B cell (primary cell): Measurements from ENCODE around the gene MYH1. TPM values are rescaled to one million over a fixed set of nuclear protein-coding genes. Genes with fewer than 3 reads are reported as not detected.

Source experiments
- ATAC-seq: fragments of 200-7000 bp; cut with Tn5 transposase; one replicate; pipeline ENCODE4 v1.10.0; 2021; ENCODE audit warnings: low read depth, mild to moderate bottlenecking, moderate number of reproducible peaks, moderate library complexity
- CTCF ChIA-PET: fragments of 350-600 bp; sonication (Branson Sonifier 250); formaldehyde crosslinking; loops from one replicate; lab custom pipeline; 2021; ENCODE audit warnings: antibody characterized with exemption, inconsistent platforms; lab: Charles Lee
- POLR2A ChIA-PET: fragments of 350-600 bp; sonication (Branson Sonifier 250); formaldehyde crosslinking; loops from one replicate; lab custom pipeline; 2021; ENCODE audit warnings: antibody characterized with exemption; lab: Charles Lee
- DNase-seq: peaks from one replicate; pipeline ENCODE4 v3.0.0; 2013
- H2AFZ ChIP-seq: 2 replicates; pipeline ENCODE4 v1.6.1; 2012; ENCODE audit warnings: mild to moderate bottlenecking, low read depth, low read length; ENCODE audit not compliant: insufficient read depth, poor library complexity, severe bottlenecking
- H3K27ac ChIP-seq, 2 donors: 1 replicate in 1 of 2; 2 replicates in 1 of 2; pipeline ENCODE4 v1.5.1; 2012 to 2013; ENCODE audit warnings: low read length in 2 of 2, mild to moderate bottlenecking in 2 of 2, moderate library complexity in 1 of 2
- H3K27me3 ChIP-seq, 4 experiments: fragments of 200-600 bp in 1 of 4; sonication (generic) in 1 of 4; replicated peaks in 1 of 4; 1 replicate in 2 of 4; 2 replicates in 2 of 4; pipeline versions ENCODE4 v1.6.1 to v1.7.0; 2013 to 2016; ENCODE audit warnings: low read length in 3 of 4, mild to moderate bottlenecking in 2 of 4, mixed read lengths in 1 of 4, moderate library complexity in 1 of 4; ENCODE audit not compliant: insufficient read depth in 4 of 4, control insufficient read depth in 3 of 4; ENCODE audit errors: control extremely low read depth in 1 of 4
- H3K36me3 ChIP-seq, 2 experiments: replicated peaks in 1 of 2; 1 replicate in 1 of 2; 2 replicates in 1 of 2; pipeline versions ENCODE4 v1.6.1 to v1.7.1; 2013; ENCODE audit warnings: low read length in 1 of 2; ENCODE audit not compliant: insufficient read depth in 2 of 2, control insufficient read depth in 1 of 2; ENCODE audit errors: control extremely low read depth in 1 of 2, extremely low read depth in 1 of 2
- H3K4me1 ChIP-seq, 2 donors: fragments of 200-600 bp in 1 of 2; sonication (generic) in 1 of 2; 1 replicate in 1 of 2; 2 replicates in 1 of 2; pipeline versions ENCODE4 v1.5.1 to v1.6.1; 2013 to 2017; ENCODE audit warnings: low read length in 2 of 2; ENCODE audit not compliant: control insufficient read depth in 2 of 2, insufficient read depth in 2 of 2
- H3K4me2 ChIP-seq: replicated peaks from 2 replicates; pipeline ENCODE3; 2012; ENCODE audit warnings: mild to moderate bottlenecking, low read depth, low read length; ENCODE audit not compliant: poor library complexity, severe bottlenecking
- H3K4me3 ChIP-seq, 5 experiments: fragments of 200-600 bp in 1 of 5; sonication (generic) in 1 of 5; 1 replicate in 3 of 5; 2 replicates in 2 of 5; pipeline versions ENCODE4 v1.5.1 to v1.7.0; 2011 to 2016; ENCODE audit warnings: low read length in 4 of 5, mild to moderate bottlenecking in 4 of 5, low read depth in 2 of 5, control low read depth in 1 of 5, moderate library complexity in 1 of 5; ENCODE audit not compliant: insufficient read depth in 1 of 5; ENCODE audit errors: control extremely low read depth in 1 of 5, extremely low read depth in 1 of 5
- H3K79me2 ChIP-seq: fragments of 200-600 bp; sonication (generic); one replicate; pipeline ENCODE4 v1.6.0; 2016; ENCODE audit warnings: low read length; ENCODE audit not compliant: control insufficient read depth, insufficient read depth
- H3K9ac ChIP-seq: fragments of 200-600 bp; sonication (generic); 2 replicates; pipeline ENCODE4 v1.6.1; 2017; ENCODE audit warnings: mild to moderate bottlenecking, low read length, moderate library complexity
- H3K9me3 ChIP-seq, 3 donors: one replicate each; pipeline versions ENCODE4 v1.6.1 to v1.7.1; 2013; ENCODE audit warnings: low read length in 2 of 3; ENCODE audit not compliant: control insufficient read depth in 2 of 3, insufficient read depth in 1 of 3; ENCODE audit errors: control extremely low read depth in 1 of 3
- H4K20me1 ChIP-seq: 2 replicates; pipeline ENCODE4 v1.6.0; 2012; ENCODE audit warnings: mild to moderate bottlenecking, low read length; ENCODE audit not compliant: insufficient read depth, control insufficient read depth, poor library complexity, severe bottlenecking
- H3K27ac Mint-ChIP-seq: one replicate; pipeline ENCODE4 v1.8.0; 2021; ENCODE audit warnings: mixed read lengths
- H3K27me3 Mint-ChIP-seq: one replicate; pipeline ENCODE4 v1.8.0; 2021; ENCODE audit warnings: mixed read lengths
- H3K4me1 Mint-ChIP-seq: one replicate; pipeline ENCODE4 v1.8.0; 2021; ENCODE audit warnings: mixed read lengths
- H3K4me3 Mint-ChIP-seq: one replicate; pipeline ENCODE4 v1.8.0; 2021; ENCODE audit warnings: mixed read lengths
- H3K9me3 Mint-ChIP-seq: one replicate; pipeline ENCODE4 v1.8.0; 2022; ENCODE audit warnings: mixed read lengths; ENCODE audit not compliant: insufficient read depth
- EZH2 ChIP-seq: IDR thresholded peaks from 2 replicates; pipeline ENCODE4 v1.6.1; 2012; ENCODE audit warnings: borderline replicate concordance, low read depth, mild to moderate bottlenecking, moderate library complexity, low read length; ENCODE audit not compliant: insufficient read depth, poor library complexity, severe bottlenecking
- WGBS: methylation state at CpG from one replicate; pipeline ENCODE4 v1.1.5; 2013; ENCODE audit warnings: missing lambda C conversion rate; ENCODE audit not compliant: insufficient coverage; 5-methylcytosine and 5-hydroxymethylcytosine counted together
- intact Hi-C: fragments of 100-400 bp; cut with micrococcal nuclease; formaldehyde crosslinking; loops from one replicate; pipeline ENCODE4 v1.10.0; 2022
- polyA plus RNA-seq: library from polyadenylated mRNA; depleted of rRNA; stranded (reverse); fragments of >200 nt; gene quantifications from 2 replicates; pipeline ENCODE4 v1.2.3, GENCODE V29; 2012
- total RNA-seq, 2 donors: library from RNA; stranded (reverse); fragments of 120-200 nt in 1 of 2; gene quantifications; 1 replicate in 1 of 2; 2 replicates in 1 of 2; pipeline versions ENCODE4 v1.2.3 to v1.2.4, GENCODE V29; 2013 to 2022
- TF ChIP-seq, protein P1 (sequence below): fragments of 200-600 bp; IDR thresholded peaks from one replicate; pipeline ENCODE4 v1.8.0; 2022; ENCODE audit warnings: antibody characterized with exemption, mild to moderate bottlenecking

The MYH1 gene
- total and polyA plus RNA-seq, 2 donors (not counting 1 experiment from before 2014, with no cell fraction given): not detected

DNA sequence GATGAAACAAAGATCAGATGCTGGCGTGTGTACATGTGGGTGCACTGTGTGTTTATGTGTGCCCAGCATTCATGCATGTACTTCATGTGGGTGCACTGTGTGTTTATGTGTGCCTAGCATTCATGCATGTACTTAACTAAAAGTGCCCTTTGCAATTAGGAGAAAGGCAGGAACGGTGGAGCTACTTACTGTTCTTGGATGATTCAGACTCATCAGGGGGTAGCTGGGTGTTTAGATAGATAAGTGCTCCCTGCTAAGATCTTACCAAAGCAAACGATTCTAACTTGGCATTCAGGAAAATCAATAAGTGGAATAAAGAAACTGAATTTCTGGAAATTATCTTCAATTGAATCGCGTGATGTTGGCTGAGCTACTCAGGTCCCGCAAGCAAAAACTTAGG, 39.7 kb upstream of the MYH1 start:
- TF ChIP-seq, protein P1, sequence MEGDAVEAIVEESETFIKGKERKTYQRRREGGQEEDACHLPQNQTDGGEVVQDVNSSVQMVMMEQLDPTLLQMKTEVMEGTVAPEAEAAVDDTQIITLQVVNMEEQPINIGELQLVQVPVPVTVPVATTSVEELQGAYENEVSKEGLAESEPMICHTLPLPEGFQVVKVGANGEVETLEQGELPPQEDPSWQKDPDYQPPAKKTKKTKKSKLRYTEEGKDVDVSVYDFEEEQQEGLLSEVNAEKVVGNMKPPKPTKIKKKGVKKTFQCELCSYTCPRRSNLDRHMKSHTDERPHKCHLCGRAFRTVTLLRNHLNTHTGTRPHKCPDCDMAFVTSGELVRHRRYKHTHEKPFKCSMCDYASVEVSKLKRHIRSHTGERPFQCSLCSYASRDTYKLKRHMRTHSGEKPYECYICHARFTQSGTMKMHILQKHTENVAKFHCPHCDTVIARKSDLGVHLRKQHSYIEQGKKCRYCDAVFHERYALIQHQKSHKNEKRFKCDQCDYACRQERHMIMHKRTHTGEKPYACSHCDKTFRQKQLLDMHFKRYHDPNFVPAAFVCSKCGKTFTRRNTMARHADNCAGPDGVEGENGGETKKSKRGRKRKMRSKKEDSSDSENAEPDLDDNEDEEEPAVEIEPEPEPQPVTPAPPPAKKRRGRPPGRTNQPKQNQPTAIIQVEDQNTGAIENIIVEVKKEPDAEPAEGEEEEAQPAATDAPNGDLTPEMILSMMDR: no peak
- no peak for TF ChIP-seq EZH2
- peaks cover 0 to 2% (median 0%) of the 10 kb centered on the region in 4 experiments for H3K27me3 ChIP-seq
- H3K4me1 ChIP-seq: no peaks in the 10 kb centered on the region
- H3K79me2 ChIP-seq: no peaks in the 10 kb centered on the region
- POLR2A ChIA-PET: no interaction called here
- DNase-seq: no peak
- no peak for ATAC-seq
- WGBS: 88% methylated on average over 3 of the region's 6 CpGs
- H3K9me3 Mint-ChIP-seq: no peaks in the 10 kb centered on the region
- H3K9me3 ChIP-seq: no peaks in the 10 kb centered on the region
- intact Hi-C loops: no loop called here
- no peak overlapping the region for H3K27ac Mint-ChIP-seq
- no peak overlapping the region for H3K27ac ChIP-seq
- no peak overlapping the region for H3K9ac ChIP-seq
- no peak overlapping the region for H2AFZ ChIP-seq
- H3K27me3 Mint-ChIP-seq: no peaks in the 10 kb centered on the region
- CTCF ChIA-PET: no interaction called here
- H3K4me1 Mint-ChIP-seq: no peaks in the 10 kb centered on the region
- no peaks in the 10 kb centered on the region for H3K36me3 ChIP-seq
- no peak overlapping the region for H3K4me3 ChIP-seq
- H3K4me3 Mint-ChIP-seq: no peak overlapping the region
- no peak overlapping the region for H3K4me2 ChIP-seq
- no peaks in the 10 kb centered on the region for H4K20me1 ChIP-seq

DNA sequence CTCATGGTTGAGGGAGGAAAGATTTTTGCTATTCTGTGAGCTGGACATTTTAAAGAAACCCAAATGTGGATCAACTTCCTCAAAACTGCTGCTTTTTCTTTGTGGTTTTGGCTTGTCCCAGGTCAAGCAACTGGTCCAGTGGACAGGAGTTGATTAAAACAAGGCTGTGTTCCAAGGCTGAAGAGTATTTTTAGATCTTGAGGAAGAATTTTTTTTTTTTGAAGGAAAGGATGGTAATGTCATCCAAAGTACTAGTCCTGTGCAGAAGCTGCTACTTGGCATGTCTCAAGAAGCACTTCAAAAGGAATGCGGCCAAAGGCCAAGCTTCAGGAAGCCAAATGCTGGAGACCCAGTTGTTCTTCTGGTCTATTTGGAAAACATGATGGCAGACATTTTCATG, 39.1 kb upstream of the MYH1 start:
- POLR2A ChIA-PET: no interaction called here
- Mint-ChIP-seq H3K9me3 (no peaks in the 10 kb centered on the region), H3K27me3 (no peaks in the 10 kb centered on the region), H3K27ac (no peak overlapping the region), H3K4me3 (no peak overlapping the region), H3K4me1 (no peaks in the 10 kb centered on the region)
- Histone ChIP-seq H3K27ac (no peak overlapping the region), H3K4me2 (no peak overlapping the region), H3K9me3 (no peaks in the 10 kb centered on the region), H3K4me3 (no peak overlapping the region), H3K4me1 (no peaks in the 10 kb centered on the region), H3K9ac (no peak overlapping the region), H3K27me3 (peaks cover 0 to 2% (median 0%) of the 10 kb centered on the region in 4 experiments), H2AFZ (no peak overlapping the region), H3K36me3 (no peaks in the 10 kb centered on the region), H4K20me1 (no peaks in the 10 kb centered on the region), H3K79me2 (no peaks in the 10 kb centered on the region)
- intact Hi-C loops: no loop called here
- DNase-seq: no peak
- TF ChIP-seq, protein P1: no peak
- no peak for TF ChIP-seq EZH2
- CTCF ChIA-PET: no interaction called here
- no peak for ATAC-seq
- 100% methylated on average over 1 of the region's 1 CpG for WGBS
